Measurements from ENCODE around the gene ASS1.
"Not testable (repeated sequence)": the region's sequence is repeated elsewhere in the genome, so short reads cannot be mapped to it uniquely, and the experiment has no call there.

The ASS1 gene

DNA sequence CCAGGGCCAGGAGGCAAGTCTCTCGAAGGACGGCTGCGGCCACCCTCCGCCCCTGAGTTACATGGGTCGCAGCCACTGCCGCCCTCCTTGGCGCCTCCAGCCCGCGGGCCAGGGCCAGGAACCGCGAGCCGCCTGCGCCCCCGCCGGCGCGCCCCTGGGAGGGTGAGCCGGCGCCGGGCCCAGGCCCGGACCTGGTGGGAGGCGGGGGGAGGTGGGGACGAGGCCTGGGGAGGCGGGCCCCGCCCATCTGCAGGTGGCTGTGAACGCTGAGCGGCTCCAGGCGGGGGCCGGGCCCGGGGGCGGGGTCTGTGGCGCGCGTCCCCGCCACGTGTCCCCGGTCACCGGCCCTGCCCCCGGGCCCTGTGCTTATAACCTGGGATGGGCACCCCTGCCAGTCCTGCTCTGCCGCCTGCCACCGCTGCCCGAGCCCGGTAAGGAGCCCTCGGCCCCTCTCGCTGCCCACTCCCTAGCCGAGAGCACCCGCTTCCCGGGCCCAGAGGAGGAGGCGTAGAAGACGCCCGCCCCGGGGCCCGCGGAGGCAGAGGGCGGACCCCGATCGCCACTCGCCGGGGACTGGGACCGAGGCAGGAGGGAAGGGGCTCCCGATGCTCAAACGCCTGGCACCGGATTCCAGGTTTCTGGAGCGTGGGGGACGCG lies at the start of gene ASS1:
ASS1 (plus strand) TSS at position 397 of the 657 bp plus-strand sequence. CDS start 7,268 bp downstream, outside the sequence.
- no peak for DNase-seq

DNA sequence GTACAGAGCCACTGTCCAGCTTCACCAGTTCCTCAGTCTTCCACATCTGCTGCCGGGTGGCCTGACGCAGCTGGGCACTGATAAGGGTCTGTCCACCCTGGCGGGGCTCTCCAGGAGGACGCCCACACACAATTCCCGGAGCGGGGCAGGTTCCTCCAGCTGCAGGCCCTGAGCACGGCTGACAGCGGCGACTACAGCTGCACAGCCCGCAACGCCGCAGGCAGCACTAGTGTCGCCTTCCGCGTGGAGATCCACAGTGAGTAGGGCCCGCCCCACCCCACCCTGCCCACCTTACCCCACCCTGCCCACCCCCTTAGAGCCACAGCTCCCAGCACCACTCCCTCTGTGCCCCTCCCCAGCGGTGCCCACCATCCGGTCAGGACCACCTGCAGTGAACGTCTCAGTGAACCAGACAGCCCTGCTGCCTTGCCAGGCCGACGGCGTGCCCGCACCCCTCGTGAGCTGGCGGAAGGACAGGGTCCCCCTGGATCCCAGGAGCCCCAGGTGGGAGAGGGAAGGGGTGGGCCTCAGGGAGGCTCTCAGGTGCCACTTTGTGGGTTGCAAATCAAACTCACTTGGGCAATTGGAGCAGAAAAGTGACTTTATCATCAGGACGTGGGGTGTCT lies 48.8 kb upstream of the ASS1 start:
- no peak for DNase-seq

DNA sequence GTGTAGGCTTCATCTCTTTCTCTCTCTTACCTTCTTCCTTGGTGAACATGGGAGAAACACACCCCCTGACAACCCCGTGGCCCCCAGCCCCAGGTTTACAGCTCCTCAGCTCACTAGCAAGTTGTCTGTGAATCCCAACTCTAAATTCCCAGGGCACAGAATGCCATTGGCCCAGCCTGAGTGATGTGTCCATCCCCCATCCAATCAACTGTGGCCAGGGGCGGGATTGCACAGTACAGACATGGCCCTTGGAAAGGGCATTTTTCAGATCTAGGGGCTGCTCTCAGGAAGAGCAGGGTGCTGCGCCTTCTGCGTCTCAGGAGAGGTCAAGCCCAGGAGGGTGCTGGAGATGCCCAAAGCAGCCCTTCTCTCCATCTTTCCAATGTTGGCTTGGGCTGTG lies 48.2 kb upstream of the ASS1 start:
- no peak for DNase-seq

DNA sequence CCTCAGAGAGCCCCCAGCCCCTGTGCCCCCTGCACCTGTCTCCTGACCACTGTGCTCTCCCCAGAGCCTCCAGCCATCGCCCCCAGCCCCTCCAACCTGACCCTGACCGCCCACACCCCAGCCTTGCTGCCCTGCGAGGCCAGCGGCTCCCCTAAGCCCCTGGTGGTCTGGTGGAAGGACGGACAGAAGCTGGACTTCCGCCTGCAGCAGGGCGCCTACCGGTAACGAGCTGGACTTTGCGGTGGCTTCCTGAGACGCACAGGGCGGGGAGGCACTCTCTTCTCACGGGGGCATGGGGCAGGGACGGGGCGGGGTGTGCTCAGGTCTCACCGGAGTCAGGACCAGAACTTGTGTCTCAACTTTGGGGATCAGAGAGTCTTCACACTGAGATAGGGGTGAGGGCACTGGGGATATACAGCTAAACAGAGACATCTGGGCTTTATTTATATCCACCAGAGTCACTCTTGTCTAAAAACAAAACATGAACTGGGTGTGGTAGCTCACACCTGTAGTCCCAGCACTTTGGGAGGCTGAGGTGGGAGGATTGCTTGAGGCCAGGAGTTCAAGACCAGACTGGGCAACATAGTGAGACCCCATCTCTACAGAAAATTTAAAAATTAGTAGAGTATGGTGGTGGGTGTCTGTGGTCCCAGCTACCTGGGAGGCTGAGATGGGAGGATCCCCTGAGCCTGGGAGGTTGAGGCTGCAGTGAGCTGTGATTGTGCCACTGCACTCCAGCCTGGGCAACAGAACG lies 46.1 kb upstream of the ASS1 start:
- no peak for DNase-seq

DNA sequence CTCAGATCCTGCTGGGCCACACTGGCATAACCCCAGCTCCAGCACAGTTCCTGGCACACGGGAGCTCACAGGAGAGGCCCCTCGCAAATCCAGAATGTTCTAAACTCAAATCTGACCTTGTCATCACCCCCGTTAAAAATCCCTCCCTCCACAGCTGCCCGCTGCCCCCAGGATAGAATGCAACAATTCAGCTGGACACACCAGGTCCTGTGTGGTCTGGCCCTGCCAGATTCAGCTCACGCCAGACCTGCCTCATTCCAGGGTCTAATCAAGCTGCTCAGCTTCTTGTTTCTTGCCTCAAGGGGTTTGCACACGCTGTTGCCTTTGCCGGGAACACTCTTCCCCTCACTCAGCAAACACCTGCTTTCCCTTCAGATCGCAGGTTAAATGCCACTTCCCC lies 45.0 kb upstream of the ASS1 start:
- DNase-seq, result no peak

DNA sequence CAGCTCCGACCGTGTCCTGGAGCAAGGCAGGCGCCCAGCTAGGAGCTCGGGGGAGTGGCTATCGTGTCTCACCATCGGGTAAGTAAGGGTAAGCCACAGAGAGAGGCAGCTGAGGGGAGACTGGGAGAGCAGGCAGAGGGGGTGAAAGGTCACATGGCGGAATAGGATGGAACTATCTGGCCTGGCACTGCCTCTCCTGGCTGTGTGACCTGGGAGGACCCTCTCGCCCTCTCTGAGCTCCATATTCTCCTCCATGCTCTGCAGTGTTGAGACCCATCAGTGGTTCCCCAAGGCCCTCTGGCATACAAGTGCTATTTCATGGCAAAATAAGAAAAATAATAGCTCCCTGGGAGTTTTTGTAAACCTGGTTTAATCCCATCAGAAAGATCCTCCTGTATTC lies 43.9 kb upstream of the ASS1 start:
- DNase-seq, result no peak

DNA sequence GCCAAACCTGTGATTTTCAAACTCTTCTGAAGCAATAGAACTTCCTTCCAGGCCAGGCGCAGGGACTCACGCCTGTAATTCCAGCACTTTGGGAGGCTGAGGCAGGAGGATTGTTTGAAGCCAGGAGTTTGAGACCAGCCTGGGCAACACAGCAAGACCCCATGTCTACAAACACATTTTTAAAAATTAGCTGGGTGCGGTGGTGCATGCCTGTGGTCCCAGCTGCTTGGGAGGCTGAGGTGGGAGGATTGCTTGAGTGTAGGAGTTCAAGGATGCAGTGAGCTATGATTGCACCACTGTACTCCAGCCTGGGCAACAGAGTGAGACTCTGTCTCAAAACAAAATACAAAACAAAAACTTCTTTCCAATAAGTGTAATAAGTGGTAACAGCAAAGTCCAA lies 43.0 kb upstream of the ASS1 start:
- DNase-seq, result not testable (repeated sequence)

DNA sequence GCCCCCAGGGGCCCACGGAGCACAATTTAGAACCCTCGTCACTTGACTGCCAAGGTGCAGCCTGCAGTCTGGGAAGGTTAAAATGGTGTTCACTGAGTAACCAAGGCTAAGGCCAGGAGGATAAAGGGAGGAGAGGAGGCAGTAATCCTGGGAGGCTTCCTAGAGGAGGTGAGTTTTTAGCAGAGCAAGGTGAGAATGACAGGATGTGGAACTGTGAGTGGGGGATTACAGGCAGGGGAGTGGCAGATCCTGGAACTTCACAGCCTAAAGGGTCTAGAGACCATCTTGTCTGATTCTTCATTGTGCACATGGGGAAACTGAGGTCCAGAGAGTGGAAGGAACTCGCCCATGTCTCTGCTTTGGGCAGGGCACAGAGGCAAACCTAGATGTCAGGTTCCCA lies 42.5 kb upstream of the ASS1 start:
- no peak for DNase-seq

DNA sequence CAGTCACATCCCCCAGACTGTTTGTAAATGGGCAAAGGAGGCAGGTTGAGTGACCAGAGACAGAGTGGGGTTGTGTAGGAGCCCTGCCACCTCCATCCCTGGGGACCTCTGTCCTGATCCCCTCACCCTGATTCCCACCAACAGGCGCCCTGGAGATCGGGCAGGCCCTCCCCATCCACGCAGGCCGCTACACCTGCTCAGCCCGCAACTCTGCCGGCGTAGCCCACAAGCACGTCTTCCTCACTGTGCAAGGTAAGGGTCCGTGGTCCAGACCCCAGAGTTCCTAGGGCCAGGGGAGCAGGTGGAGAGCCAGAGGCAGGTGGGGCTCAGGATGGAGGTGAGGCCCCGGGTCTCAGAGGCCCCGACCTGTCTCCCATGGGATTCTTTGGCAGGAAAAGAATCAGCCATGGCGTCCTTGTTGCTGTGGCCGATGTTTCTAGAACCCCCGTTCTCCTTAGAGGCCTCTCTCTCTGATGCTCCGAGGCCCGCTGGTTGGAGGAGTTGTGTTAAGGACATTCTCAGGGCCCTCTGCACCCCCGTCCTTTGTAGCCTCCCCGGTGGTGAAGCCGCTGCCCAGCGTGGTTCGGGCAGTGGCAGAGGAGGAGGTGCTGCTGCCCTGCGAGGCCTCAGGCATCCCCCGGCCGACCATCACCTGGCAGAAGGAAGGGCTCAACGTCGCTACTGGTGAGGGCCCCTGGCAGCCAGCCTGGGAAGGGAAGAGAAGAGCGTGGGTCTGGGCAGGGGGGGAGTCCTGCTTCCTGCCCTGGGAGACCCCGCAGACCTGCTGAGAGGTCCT lies 41.9 kb upstream of the ASS1 start:
- DNase-seq, result no peak

DNA sequence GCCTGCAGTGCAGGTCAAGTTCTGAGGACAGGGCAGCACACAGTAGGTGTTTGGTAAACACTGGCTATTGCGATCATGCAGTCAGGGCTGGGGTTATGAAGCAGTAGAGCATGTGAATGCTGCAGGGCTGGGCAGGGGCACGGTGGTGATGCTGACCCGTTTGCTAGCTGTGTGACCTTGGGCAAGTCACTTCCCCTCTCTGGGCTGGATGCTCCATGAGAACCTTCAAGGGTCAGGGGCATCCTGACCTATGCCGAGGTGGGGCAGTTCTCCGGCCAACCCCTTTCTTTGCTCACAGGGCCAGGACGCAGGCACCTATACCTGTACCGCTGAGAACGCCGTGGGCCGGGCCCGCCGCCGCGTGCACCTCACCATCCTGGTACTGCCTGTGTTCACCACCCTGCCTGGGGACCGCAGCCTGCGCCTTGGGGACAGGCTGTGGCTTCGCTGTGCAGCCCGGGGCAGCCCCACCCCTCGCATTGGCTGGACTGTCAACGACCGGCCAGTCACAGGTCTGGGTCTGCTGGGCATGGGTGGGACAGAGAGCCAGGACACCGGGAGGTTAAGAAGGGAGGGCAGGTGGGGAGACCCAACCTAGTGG lies 39.0 kb upstream of the ASS1 start:
- DNase-seq, result no peak

DNA sequence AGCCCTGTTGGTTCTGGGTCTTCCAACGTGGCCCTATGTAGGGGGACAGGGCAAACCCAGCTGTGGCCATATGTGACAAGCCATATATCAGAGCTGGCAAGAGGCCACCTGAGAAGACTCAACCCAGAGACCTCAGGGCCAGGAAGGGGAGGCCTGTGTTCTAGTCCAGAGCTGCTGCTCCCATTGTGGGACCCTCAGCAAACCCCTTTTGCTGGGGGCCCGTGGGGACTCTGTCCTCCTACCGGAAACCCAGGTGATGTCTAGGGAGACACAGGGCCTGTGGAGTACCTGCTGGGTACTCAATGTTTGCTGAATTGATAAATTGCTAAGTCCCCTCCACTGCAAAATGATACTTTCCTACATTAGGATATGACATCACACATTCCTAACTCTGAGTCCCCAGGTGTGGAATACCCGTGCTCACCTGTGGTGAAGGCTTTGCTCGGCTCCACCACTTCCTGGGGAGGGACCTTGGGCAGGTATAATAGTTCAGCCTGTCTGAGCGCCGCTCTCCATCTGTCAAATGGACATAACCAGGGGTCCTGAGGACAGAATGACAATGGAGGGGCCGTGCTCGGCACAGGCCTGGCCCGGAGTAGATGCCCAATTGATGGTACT lies 38.4 kb upstream of the ASS1 start:
- DNase-seq, result no peak

DNA sequence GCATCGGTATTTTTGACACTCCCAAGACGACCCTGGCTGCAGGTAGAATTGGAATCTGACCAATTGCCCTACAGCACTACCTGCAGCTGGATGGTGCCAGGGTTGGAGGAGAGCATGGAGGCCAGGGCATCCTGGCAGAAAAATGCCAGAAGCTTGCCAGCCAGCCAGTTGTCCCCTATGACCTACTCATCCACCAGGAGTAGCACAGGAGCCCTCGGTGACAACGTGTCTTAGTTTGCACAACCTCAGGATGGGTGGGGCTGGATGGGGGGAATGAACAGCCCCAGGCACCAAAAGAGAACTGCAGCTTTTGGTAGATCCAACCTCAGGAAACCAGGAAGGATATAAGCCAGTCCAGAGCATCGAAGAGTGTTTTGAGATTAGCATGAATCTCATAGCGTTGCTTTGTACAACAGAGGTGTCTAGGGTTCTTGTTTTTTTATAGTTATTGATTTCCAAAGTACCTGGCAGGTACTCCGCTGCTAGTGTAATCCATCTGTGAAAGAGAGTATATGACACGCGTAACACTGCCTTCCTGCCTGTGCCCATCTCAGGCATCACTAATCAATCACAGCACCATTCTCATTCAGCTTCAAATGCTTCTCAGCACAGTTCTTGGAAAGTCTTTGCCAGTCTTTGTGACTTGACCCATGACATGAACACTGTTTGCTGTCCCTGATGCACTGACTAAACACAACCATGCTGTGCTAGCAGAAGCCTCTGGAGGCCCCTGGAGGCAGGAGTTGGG lies 36.7 kb upstream of the ASS1 start:
- no peak for DNase-seq

DNA sequence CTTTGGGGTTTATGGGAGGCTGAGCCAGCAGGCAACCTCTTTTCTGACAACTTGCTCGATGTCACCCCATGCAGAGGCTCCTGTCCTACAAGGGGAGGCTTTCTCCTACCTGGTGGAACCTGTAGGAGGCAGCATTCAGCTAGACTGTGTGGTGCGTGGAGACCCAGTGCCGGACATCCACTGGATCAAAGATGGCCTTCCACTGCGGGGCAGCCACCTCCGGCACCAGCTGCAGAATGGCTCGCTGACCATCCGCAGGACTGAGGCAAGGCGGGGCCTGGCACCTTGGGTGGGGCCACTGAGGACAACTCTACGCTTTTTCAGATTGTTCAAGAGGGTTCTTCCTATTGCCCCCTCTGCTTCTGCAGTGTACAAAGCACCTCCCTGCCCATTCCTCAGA lies 36.1 kb upstream of the ASS1 start:
- DNase-seq, result no peak

DNA sequence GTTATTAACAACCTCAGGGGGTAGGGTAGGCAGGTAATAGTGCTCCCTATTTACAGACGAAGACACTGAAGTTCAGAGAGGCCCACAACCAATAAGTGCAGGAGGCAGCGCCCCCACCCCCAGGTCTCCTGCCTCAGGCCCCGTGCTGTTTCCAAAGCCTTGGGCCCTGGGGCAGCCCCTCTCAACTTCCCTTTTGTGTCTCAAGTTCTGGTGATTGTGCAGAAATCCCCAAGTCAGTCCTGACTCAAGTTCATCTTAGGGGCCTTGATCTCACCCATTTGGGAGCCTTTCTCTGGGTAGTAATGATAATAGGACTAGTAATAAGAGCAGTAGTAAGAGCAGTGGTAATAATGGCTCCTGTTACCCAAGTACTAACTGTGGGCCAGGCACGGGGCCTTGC lies 35.5 kb upstream of the ASS1 start:
- no peak for DNase-seq

DNA sequence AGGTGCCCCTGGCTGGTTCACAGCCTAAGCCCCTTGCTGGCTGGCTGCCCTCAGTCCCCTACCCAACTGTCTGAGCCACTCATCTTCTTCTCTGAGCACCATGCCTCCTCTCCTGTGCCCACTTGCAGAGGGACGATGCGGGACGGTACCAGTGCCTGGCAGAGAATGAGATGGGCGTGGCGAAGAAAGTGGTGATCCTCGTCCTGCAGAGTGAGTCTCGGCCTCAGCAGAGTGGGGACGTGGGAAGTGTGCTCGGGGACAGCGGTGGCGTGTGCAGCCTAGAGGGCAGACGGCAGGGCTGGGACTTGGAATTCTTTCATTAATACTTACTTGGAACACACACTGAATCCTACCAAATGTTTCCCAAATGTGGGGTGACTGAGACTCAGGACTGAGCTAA lies 34.3 kb upstream of the ASS1 start:
- no peak for DNase-seq

DNA sequence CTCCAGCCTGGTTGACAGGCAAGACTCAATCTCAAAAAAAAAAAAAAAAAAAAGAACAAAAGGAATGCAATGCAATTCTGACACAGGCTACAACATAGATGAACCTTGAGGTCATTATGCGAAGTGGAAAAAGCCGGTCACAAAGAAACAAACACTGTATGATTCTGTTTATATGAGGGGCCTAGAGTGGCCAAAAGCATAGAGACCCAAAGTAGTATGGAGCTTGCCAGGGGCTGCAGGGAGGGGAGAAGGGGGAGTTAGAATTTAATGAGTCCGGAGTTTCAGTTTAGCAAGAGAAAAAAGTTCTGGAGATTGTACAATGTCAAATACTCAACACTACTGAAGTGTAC lies 33.2 kb upstream of the ASS1 start:
- no peak for DNase-seq

DNA sequence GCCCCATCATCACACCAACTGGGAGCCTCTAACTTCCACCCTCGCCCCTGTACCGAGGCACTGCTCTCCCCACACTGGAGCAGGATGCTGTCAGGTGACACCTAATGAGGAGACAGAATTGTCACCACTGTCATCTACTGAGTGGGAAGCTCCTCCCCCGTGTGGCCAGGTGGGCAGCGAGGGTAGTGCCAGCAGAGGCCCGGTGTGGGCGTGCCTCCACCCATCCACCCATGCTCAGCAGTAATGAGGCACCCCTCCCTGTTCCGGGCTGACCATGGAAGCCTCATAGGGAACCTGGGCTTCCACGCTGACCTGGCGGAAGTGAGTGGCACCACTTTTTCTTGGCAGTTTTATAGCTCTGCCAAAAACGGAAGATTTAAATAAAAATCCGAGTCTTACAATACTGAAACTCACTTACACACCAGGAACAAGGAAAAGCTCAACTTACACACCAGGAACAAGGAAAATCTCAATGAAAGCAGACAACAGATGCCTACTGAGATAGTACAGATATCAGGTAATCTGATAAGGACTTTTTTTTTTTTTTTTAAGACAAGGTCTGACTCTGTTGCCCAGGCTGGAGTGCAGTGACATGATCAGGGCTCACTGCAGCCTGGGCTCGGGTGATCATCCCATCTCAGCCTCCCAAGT lies 30.6 kb upstream of the ASS1 start:
- DNase-seq, result no peak

DNA sequence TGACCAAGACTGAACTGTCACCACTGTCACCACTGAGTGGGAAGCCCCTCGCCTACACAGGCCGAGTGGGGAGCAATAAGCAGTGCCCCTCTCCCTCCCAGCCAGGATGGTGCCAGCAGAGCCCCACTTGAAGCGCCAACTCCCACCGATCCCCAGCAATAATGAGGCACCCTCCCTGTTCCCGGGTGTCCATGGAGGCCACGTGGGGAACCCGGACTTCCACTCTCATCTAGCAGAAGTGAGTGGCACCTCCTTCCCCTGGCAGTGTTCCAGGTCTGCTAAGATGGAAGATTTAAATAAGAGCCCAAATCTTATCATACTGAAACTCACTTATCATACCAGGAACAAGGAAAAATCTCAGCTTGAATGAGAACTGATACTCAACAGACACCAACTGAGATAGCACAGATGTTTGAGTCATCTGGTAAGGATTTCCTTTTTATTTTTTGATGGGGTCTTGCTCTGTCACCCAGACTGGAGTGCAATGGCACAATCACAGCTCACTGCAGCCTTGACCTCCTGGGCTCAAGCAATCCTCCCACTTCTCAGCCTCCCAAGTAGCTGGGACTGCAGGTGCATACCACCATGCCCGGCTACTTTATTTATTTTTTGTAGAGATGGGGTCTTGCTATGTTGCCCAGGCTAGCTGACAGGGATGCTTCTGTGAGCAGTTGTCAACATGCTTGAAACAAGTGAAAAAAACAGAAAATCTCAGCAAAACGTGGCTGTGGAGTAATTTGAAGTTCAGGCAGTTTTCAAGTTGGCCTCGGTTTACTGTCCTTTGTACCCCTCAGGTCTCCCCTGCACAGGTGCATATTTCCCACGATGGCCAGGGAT lies 29.6 kb upstream of the ASS1 start:
- DNase-seq, result no peak

DNA sequence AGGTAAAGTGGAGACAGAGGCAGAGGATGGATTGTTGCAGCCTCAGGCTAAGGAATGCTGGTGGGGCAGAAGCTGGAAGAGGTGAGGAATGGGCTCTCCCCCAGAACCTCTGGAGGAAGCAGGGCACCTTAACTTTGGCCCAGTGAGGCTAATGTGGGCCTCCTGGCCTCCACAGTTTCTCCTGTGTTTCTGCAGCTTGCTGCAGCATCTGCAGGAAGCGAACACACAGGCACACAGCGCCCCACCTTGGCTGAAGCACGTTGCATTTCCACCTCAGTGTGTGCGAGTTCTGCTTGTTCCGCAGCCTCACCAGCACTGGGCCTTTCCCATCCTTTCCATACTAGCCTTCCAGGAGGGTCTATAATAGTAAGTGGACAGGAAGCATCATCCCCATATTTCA lies 27.2 kb upstream of the ASS1 start:
- no peak for DNase-seq

DNA sequence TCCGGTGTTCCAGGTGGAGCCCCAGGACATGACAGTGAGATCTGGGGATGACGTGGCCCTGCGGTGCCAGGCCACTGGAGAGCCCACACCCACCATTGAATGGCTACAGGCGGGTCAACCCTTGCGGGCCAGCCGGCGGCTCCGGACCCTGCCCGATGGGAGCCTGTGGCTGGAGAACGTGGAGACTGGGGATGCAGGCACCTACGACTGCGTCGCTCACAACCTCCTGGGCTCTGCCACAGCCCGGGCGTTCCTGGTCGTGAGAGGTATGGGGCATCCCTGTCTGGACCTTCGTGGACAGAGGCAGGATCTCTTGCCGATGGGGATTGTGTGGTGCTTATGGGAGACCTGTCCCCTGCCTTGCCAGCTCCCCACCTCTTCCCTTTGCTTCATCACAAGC lies 26.0 kb upstream of the ASS1 start:
- no peak for DNase-seq

All from NCI-H446 treated with DMSO at 0.1 percent for 48 hours (cell line).